H1 (cell line): ENCODE results near the gene SHROOM3.

Experiments
- RAD21 ChIP-seq, 2 experiments: IDR thresholded peaks in 1 of 2; conservative IDR thresholded peaks in 1 of 2; 2 replicates each; pipeline ENCODE4 v1.6.1; 2011; ENCODE audit warnings: low read depth in 2 of 2, low read length in 2 of 2, improper control_type of control experiment in 1 of 2, inconsistent platforms in 1 of 2, mild to moderate bottlenecking in 1 of 2, moderate library complexity in 1 of 2
- TAF1 ChIP-seq: IDR thresholded peaks from 2 replicates; pipeline ENCODE4 v1.6.1; 2011; ENCODE audit warnings: mild to moderate bottlenecking, low read depth, low read length
- TF ChIP-seq, protein P1 (sequence below), 3 experiments: IDR thresholded peaks; 1 replicate in 2 of 3; 2 replicates in 1 of 3; pipeline versions ENCODE4 v1.5.1 to v1.6.1; 2011; ENCODE audit warnings: low read length in 3 of 3, mild to moderate bottlenecking in 3 of 3, inconsistent platforms in 2 of 3, low read depth in 1 of 3, moderate library complexity in 1 of 3; ENCODE audit not compliant: insufficient read depth in 1 of 3; ENCODE audit errors: control extremely low read depth in 1 of 3

DNA sequence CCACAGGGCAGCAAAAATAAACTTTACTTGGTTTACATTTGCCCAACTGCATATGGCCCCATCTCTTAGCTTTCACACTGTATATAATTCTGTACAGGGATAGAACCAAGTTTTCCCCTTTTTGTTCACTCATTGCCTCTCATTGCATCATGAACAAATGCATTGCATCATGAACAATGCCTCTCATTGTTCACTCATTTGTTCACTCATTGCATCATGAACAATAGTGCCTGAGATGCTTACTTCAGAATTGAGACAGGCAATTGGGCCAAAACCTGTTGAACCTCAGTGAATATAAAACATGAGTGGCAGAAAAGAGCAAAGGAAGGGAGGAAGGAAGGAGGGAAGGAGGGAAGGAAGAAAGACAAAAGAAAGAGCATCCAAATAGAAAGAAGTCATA lies 364.7 kb downstream of the SHROOM3 start:
- TF ChIP-seq, protein P1, sequence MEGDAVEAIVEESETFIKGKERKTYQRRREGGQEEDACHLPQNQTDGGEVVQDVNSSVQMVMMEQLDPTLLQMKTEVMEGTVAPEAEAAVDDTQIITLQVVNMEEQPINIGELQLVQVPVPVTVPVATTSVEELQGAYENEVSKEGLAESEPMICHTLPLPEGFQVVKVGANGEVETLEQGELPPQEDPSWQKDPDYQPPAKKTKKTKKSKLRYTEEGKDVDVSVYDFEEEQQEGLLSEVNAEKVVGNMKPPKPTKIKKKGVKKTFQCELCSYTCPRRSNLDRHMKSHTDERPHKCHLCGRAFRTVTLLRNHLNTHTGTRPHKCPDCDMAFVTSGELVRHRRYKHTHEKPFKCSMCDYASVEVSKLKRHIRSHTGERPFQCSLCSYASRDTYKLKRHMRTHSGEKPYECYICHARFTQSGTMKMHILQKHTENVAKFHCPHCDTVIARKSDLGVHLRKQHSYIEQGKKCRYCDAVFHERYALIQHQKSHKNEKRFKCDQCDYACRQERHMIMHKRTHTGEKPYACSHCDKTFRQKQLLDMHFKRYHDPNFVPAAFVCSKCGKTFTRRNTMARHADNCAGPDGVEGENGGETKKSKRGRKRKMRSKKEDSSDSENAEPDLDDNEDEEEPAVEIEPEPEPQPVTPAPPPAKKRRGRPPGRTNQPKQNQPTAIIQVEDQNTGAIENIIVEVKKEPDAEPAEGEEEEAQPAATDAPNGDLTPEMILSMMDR (IDR thresholded peaks at IDR 0.05; ENCODE audit: control extremely low read depth in 1 of 3, insufficient read depth in 1 of 3, low read depth in 1 of 3, low read length in 3 of 3), result no peak
- no peak for TF ChIP-seq RAD21 (IDR thresholded peaks at IDR 0.05 in 1 of 2, conservative IDR thresholded peaks at IDR 0.05 in 1 of 2; ENCODE audit: low read depth in 2 of 2, low read length in 2 of 2)
- TF ChIP-seq TAF1, result no peak
